CD4-positive, alpha-beta memory T cell (primary cell): ENCODE data around the gene GCNT2. TPM values are rescaled to one million over a fixed set of nuclear protein-coding genes. Genes with fewer than 3 reads are reported as not detected.

ENCODE experiments used
- CTCF ChIA-PET: fragments of 350-600 bp; sonication (Branson Sonifier 250); formaldehyde crosslinking; loops from one replicate; lab custom pipeline; 2021; ENCODE audit warnings: inconsistent platforms; ENCODE audit not compliant: partially characterized antibody; lab: Charles Lee
- POLR2A ChIA-PET: fragments of 350-600 bp; sonication (Branson Sonifier 250); formaldehyde crosslinking; loops from one replicate; lab custom pipeline; 2021; ENCODE audit not compliant: partially characterized antibody; lab: Charles Lee
- DNase-seq, 5 donors: peaks; one replicate each; pipeline versions ENCODE4 v3.0.0 to v3.0.0-alpha.2; 2020 to 2022; ENCODE audit warnings: mixed read lengths in 1 of 5
- H3K27ac ChIP-seq: one replicate; pipeline ENCODE4 v1.7.0; 2013; ENCODE audit warnings: low read depth, low read length
- H3K27me3 ChIP-seq: 2 replicates; pipeline ENCODE4 v1.7.0; 2013; ENCODE audit warnings: mild to moderate bottlenecking, low read length, moderate library complexity; ENCODE audit not compliant: insufficient read depth
- H3K36me3 ChIP-seq: 2 replicates; pipeline ENCODE4 v1.7.0; 2013; ENCODE audit warnings: mild to moderate bottlenecking, low read length, moderate library complexity; ENCODE audit not compliant: insufficient read depth
- H3K4me1 ChIP-seq: 2 replicates; pipeline ENCODE4 v1.7.0; 2013; ENCODE audit warnings: mild to moderate bottlenecking, low read length, moderate library complexity; ENCODE audit not compliant: insufficient read depth
- H3K4me3 ChIP-seq, 2 donors: one replicate each; pipeline ENCODE4 v1.7.0; 2013; ENCODE audit warnings: low read length in 2 of 2, mild to moderate bottlenecking in 1 of 2
- H3K9me3 ChIP-seq, 2 donors: one replicate each; pipeline ENCODE4 v1.7.0; 2013; ENCODE audit warnings: low read length in 2 of 2, control low read depth in 1 of 2; ENCODE audit not compliant: control insufficient read depth in 1 of 2
- H3K27ac Mint-ChIP-seq, 7 donors: one replicate each; pipeline ENCODE4 v1.8.0; 2020 to 2021; ENCODE audit warnings: mixed read lengths in 7 of 7, mild to moderate bottlenecking in 6 of 7, inconsistent platforms in 3 of 7, moderate library complexity in 3 of 7
- H3K27me3 Mint-ChIP-seq, 2 donors: one replicate each; pipeline ENCODE4 v1.8.0; 2020 to 2021; ENCODE audit warnings: mixed read lengths in 2 of 2
- H3K36me3 Mint-ChIP-seq, 2 donors: one replicate each; pipeline ENCODE4 v1.8.0; 2020 to 2021; ENCODE audit warnings: mixed read lengths in 2 of 2, inconsistent platforms in 1 of 2, mild to moderate bottlenecking in 1 of 2
- H3K4me1 Mint-ChIP-seq, 4 donors: one replicate each; pipeline ENCODE4 v1.8.0; 2020 to 2021; ENCODE audit warnings: mixed read lengths in 4 of 4, mild to moderate bottlenecking in 1 of 4
- H3K4me3 Mint-ChIP-seq, 8 donors: one replicate each; pipeline ENCODE4 v1.8.0; 2020 to 2021; ENCODE audit warnings: mixed read lengths in 8 of 8, mild to moderate bottlenecking in 7 of 8, moderate library complexity in 6 of 8, inconsistent platforms in 3 of 8
- H3K9me3 Mint-ChIP-seq, 8 donors: one replicate each; pipeline ENCODE4 v1.8.0; 2020 to 2021; ENCODE audit warnings: mixed read lengths in 8 of 8, mild to moderate bottlenecking in 5 of 8, inconsistent platforms in 3 of 8, moderate library complexity in 1 of 8
- intact Hi-C: fragments of 100-400 bp; cut with micrococcal nuclease; formaldehyde crosslinking; loops from one replicate; pipeline ENCODE4 v1.15.1; 2023
- polyA plus RNA-seq, 2 donors: library from polyadenylated mRNA; unstranded; fragments of 300-500 nt; fragmentation: Illumina TruSeq; gene quantifications; one replicate each; pipeline ENCODE4 v1.2.3, GENCODE V29; 2021
- total RNA-seq, 2 experiments: library from RNA; stranded (reverse); gene quantifications; one replicate each; pipeline ENCODE4 v1.2.3, GENCODE V29; 2021

GCNT2 gene
- total and polyA plus RNA-seq, 4 experiments from 2014 or later = 0.75 to 4.2 (median 2.2) TPM

- H3K27ac ChIP-seq = no peak overlapping the region
Observed at GRCh38 chr6:10495029-10495428, 26.1 kb upstream of the GCNT2 start.

GRCh38 chr6:10505529-10505928 is 15.6 kb upstream of the GCNT2 start:
- Mint-ChIP-seq H3K27ac (no peak overlapping the region), H3K9me3 (no peaks in the 10 kb centered on the region), H3K27me3 (peaks cover 10 to 22% of the 10 kb centered on the region in 2 donors), H3K4me1 (peaks cover 0 to 2% (median 2%) of the 10 kb centered on the region in 4 donors), H3K36me3 (no peaks in the 10 kb centered on the region), H3K4me3 (no peak overlapping the region)
- H3K9me3 ChIP-seq = no peaks in the 10 kb centered on the region
- ChIA-PET CTCF (interaction anchor here (1.5 kb wide), 1 partner anchor 10 kb away, joined by 4 read pairs; no protein-coding TSS in a partner anchor), POLR2A (no interaction called here)
- H3K27me3 ChIP-seq = no peaks in the 10 kb centered on the region
- intact Hi-C loops = no loop called here
- H3K4me3 ChIP-seq = no peak overlapping the region
- no peak for DNase-seq
- no peak overlapping the region for H3K27ac ChIP-seq
- H3K36me3 ChIP-seq = no peaks in the 10 kb centered on the region
- H3K4me1 ChIP-seq = no peaks in the 10 kb centered on the region

More at GRCh38 chr6:10495029-10495428, 26.1 kb upstream of the GCNT2 start:
- peaks cover 14 to 15% of the 10 kb centered on the region in 2 donors for H3K27me3 Mint-ChIP-seq
- no peaks in the 10 kb centered on the region for H3K36me3 Mint-ChIP-seq
- peaks cover 0 to 4% (median 1%) of the 10 kb centered on the region in 4 donors for H3K4me1 Mint-ChIP-seq
- POLR2A ChIA-PET = no interaction called here
- intact Hi-C loops = no loop called here
- H3K9me3 Mint-ChIP-seq = peaks cover 0 to 2% (median 0%) of the 10 kb centered on the region in 8 donors
- H3K4me3 ChIP-seq = no peak overlapping the region
- no peak overlapping the region for H3K27ac Mint-ChIP-seq
- no peaks in the 10 kb centered on the region for H3K27me3 ChIP-seq
- no peaks in the 10 kb centered on the region for H3K4me1 ChIP-seq
- no peaks in the 10 kb centered on the region for H3K36me3 ChIP-seq
- CTCF ChIA-PET = no interaction called here
- DNase-seq = no peak
- no peak overlapping the region for H3K4me3 Mint-ChIP-seq
- no peaks in the 10 kb centered on the region for H3K9me3 ChIP-seq

- ChIA-PET POLR2A (no interaction called here), CTCF (interaction anchor here (0.9 to 1.3 kb wide), 3 partner anchors 25 to 295 kb away, joined by 3 to 4 read pairs (median 3); no protein-coding TSS in a partner anchor)
- no peaks in the 10 kb centered on the region for H3K9me3 ChIP-seq
- no peaks in the 10 kb centered on the region for H3K27me3 ChIP-seq
- Mint-ChIP-seq H3K4me1 (peaks cover 0 to 7% (median 4%) of the 10 kb centered on the region in 4 donors), H3K27ac (no peak overlapping the region), H3K4me3 (no peak overlapping the region), H3K36me3 (no peaks in the 10 kb centered on the region), H3K9me3 (no peaks in the 10 kb centered on the region), H3K27me3 (peaks cover 6 to 12% of the 10 kb centered on the region in 2 donors)
- no peak for DNase-seq
- H3K4me1 ChIP-seq = no peaks in the 10 kb centered on the region
- no peak overlapping the region for H3K4me3 ChIP-seq
- H3K36me3 ChIP-seq = no peaks in the 10 kb centered on the region
- intact Hi-C loops = no loop called here
- no peak overlapping the region for H3K27ac ChIP-seq
Observed at GRCh38 chr6:10507298-10507697, 13.9 kb upstream of the GCNT2 start.

GRCh38 chr6:10507715-10508114 is 13.4 kb upstream of the GCNT2 start:
- H3K4me1 ChIP-seq = no peaks in the 10 kb centered on the region
- H3K4me3 ChIP-seq = no peak overlapping the region
- no peaks in the 10 kb centered on the region for H3K9me3 ChIP-seq
- no peaks in the 10 kb centered on the region for H3K9me3 Mint-ChIP-seq
- no peak overlapping the region for H3K27ac Mint-ChIP-seq
- ChIA-PET POLR2A (no interaction called here), CTCF (interaction anchor here (0.9 to 1.3 kb wide), 3 partner anchors 24 to 295 kb away, joined by 3 to 4 read pairs (median 3); no protein-coding TSS in a partner anchor)
- intact Hi-C loops = no loop called here
- H3K36me3 Mint-ChIP-seq = no peaks in the 10 kb centered on the region
- H3K4me3 Mint-ChIP-seq = no peak overlapping the region
- no peak overlapping the region for H3K27ac ChIP-seq
- peaks cover 2 to 7% of the 10 kb centered on the region in 2 donors for H3K27me3 Mint-ChIP-seq
- H3K27me3 ChIP-seq = no peaks in the 10 kb centered on the region
- no peaks in the 10 kb centered on the region for H3K36me3 ChIP-seq
- peaks cover 0 to 7% (median 4%) of the 10 kb centered on the region in 4 donors for H3K4me1 Mint-ChIP-seq
- DNase-seq = no peak

GRCh38 chr6:10510592-10511367 is 10.4 kb upstream of the GCNT2 start:
- Histone ChIP-seq H3K4me3 (no peak overlapping the region), H3K27ac (no peak overlapping the region), H3K36me3 (no peaks in the 10 kb centered on the region), H3K27me3 (no peaks in the 10 kb centered on the region), H3K4me1 (no peaks in the 10 kb centered on the region), H3K9me3 (no peaks in the 10 kb centered on the region)
- H3K27ac Mint-ChIP-seq = peak overlapping the region in 2 of 7 donors; percentile 22 to 48
- ChIA-PET POLR2A (no interaction called here), CTCF (interaction anchor here (0.5 to 2.7 kb wide), 14 partner anchors 10 to 558 kb away, joined by 3 to 33 read pairs (median 3); no protein-coding TSS in a partner anchor)
- no peaks in the 10 kb centered on the region for H3K36me3 Mint-ChIP-seq
- no peaks in the 10 kb centered on the region for H3K9me3 Mint-ChIP-seq
- intact Hi-C loops = loop anchor here (1.0 kb wide), 1 partner anchor 291 kb away; no protein-coding TSS in a partner anchor
- peak in 4 of 5 donors; percentile 23 to 31 (median 26) for DNase-seq
- H3K4me1 Mint-ChIP-seq = peaks cover 0 to 7% (median 4%) of the 10 kb centered on the region in 4 donors
- H3K27me3 Mint-ChIP-seq = peaks cover 1 to 3% of the 10 kb centered on the region in 2 donors
- peak overlapping the region in 1 of 8 donors; percentile 23 for H3K4me3 Mint-ChIP-seq

- POLR2A ChIA-PET = no interaction called here
- CTCF ChIA-PET = interaction anchor here (0.9 to 2.4 kb wide), 6 partner anchors 17 to 557 kb away, joined by 3 to 33 read pairs (median 4); no protein-coding TSS in a partner anchor
- Histone ChIP-seq H3K4me3 (no peak overlapping the region), H3K4me1 (no peaks in the 10 kb centered on the region), H3K36me3 (no peaks in the 10 kb centered on the region), H3K9me3 (no peaks in the 10 kb centered on the region), H3K27me3 (no peaks in the 10 kb centered on the region), H3K27ac (no peak overlapping the region)
- Mint-ChIP-seq H3K4me1 (peaks cover 0 to 7% (median 4%) of the 10 kb centered on the region in 4 donors), H3K27me3 (peaks cover 1 to 3% of the 10 kb centered on the region in 2 donors), H3K9me3 (no peaks in the 10 kb centered on the region), H3K27ac (no peak overlapping the region), H3K36me3 (no peaks in the 10 kb centered on the region), H3K4me3 (no peak overlapping the region)
- intact Hi-C loops = no loop called here
- no peak for DNase-seq
Observed at GRCh38 chr6:10511477-10511876, 9.7 kb upstream of the GCNT2 start.

- Mint-ChIP-seq H3K27ac (no peak overlapping the region), H3K4me3 (no peak overlapping the region), H3K36me3 (no peaks in the 10 kb centered on the region), H3K9me3 (no peaks in the 10 kb centered on the region), H3K4me1 (peaks cover 0 to 7% (median 4%) of the 10 kb centered on the region in 4 donors), H3K27me3 (peaks cover 0 to 1% of the 10 kb centered on the region in 2 donors)
- intact Hi-C loops = no loop called here
- Histone ChIP-seq H3K9me3 (no peaks in the 10 kb centered on the region), H3K27me3 (no peaks in the 10 kb centered on the region), H3K4me1 (no peaks in the 10 kb centered on the region), H3K36me3 (no peaks in the 10 kb centered on the region), H3K4me3 (no peak overlapping the region), H3K27ac (no peak overlapping the region)
- ChIA-PET POLR2A (no interaction called here), CTCF (no interaction called here)
- no peak for DNase-seq
Observed at GRCh38 chr6:10513544-10513943, 7.6 kb upstream of the GCNT2 start.
